Lung (tissue), 12 donors: Measurements from ENCODE around the gene ZFP36L2. TPM values are rescaled to one million over a fixed set of nuclear protein-coding genes. Genes with fewer than 3 reads are reported as not detected.

Experiments
- ATAC-seq: fragments of 200-7000 bp; cut with Tn5 transposase; one replicate; pipeline ENCODE4 v1.9.1; 2020; ENCODE audit warnings: moderate number of reproducible peaks; ENCODE audit not compliant: insufficient read depth, low FRiP score
- DNase-seq, 3 donors: peaks; one replicate each; pipeline ENCODE4 v3.0.0-alpha.2; 2013 to 2017
- H3K27ac ChIP-seq, 2 donors: one replicate each; pipeline ENCODE4 v1.5.1; 2013; ENCODE audit warnings: mild to moderate bottlenecking in 2 of 2, moderate library complexity in 2 of 2, control low read depth in 1 of 2, inconsistent platforms in 1 of 2, low read depth in 1 of 2, low read length in 1 of 2
- H3K27me3 ChIP-seq, 3 donors: one replicate each; pipeline ENCODE4 v1.5.1; 2013; ENCODE audit warnings: low read length in 2 of 3; ENCODE audit not compliant: control insufficient read depth in 3 of 3, insufficient read depth in 3 of 3
- H3K36me3 ChIP-seq, 4 donors: one replicate each; pipeline ENCODE4 v1.5.1; 2013; ENCODE audit warnings: low read length in 4 of 4, mild to moderate bottlenecking in 1 of 4, moderate library complexity in 1 of 4; ENCODE audit not compliant: control insufficient read depth in 4 of 4, insufficient read depth in 4 of 4
- H3K4me1 ChIP-seq, 5 donors: one replicate each; pipeline ENCODE4 v1.5.1; 2013; ENCODE audit warnings: low read length in 5 of 5, mild to moderate bottlenecking in 2 of 5, moderate library complexity in 1 of 5; ENCODE audit not compliant: control insufficient read depth in 5 of 5, insufficient read depth in 5 of 5
- H3K4me3 ChIP-seq: one replicate; pipeline ENCODE4 v1.5.1; 2013; ENCODE audit warnings: mild to moderate bottlenecking, control low read depth, moderate library complexity
- H3K9ac ChIP-seq, 2 donors: one replicate each; pipeline ENCODE4 v1.5.1; 2013; ENCODE audit warnings: low read length in 2 of 2, control low read depth in 1 of 2; ENCODE audit not compliant: insufficient read depth in 1 of 2
- H3K9me3 ChIP-seq, 4 donors: one replicate each; pipeline ENCODE4 v1.5.1; 2013; ENCODE audit warnings: low read length in 3 of 4, mild to moderate bottlenecking in 1 of 4, moderate library complexity in 1 of 4; ENCODE audit not compliant: control insufficient read depth in 4 of 4, insufficient read depth in 3 of 4
- CTCF ChIP-seq: IDR thresholded peaks from 2 replicates; pipeline ENCODE4 v1.5.1; 2012; ENCODE audit warnings: mild to moderate bottlenecking; ENCODE audit errors: control extremely low read depth, extremely low read depth
- WGBS, 2 donors: extraction: QIAGEN DNeasy Blood & Tissue Kit; methylation state at CpG; one replicate each; pipeline ENCODE4 v1.1.7; 2013; 5-methylcytosine and 5-hydroxymethylcytosine counted together
- polyA plus RNA-seq, 2 donors: library from polyadenylated mRNA; stranded (reverse); fragments of 200-250 nt; gene quantifications; one replicate each; pipeline ENCODE4 v1.2.1, GENCODE V29; 2013
- total RNA-seq, 2 donors: library from RNA; depleted of rRNA in 1 of 2; stranded (reverse); fragments of >200 nt in 1 of 2; gene quantifications; one replicate each; pipeline ENCODE4 v1.2.1, GENCODE V29; 2014 to 2021
- donor health status: control.
- donor health status: control.
- donor health status: Bipolar disorder and iron deficiency.
- donor health status: healthy.
- donor health status: DM: yes; HTN: yes; CAD: no.

Gene ZFP36L2
- total and polyA plus RNA-seq, 4 donors = 38.3 to 110 (median 66.6) TPM

- Histone ChIP-seq H3K9ac (peak overlapping the region in 1 of 2 donors; percentile 30), H3K27ac (peak overlapping the region in 1 of 2 donors; percentile 71), H3K27me3 (no peaks in the 10 kb centered on the region), H3K4me1 (peaks cover 21 to 68% (median 42%) of the 10 kb centered on the region in 5 donors), H3K9me3 (no peaks in the 10 kb centered on the region), H3K36me3 (peaks cover 0 to 10% (median 2%) of the 10 kb centered on the region in 4 donors), H3K4me3 (no peak overlapping the region)
- ATAC-seq (no peak), DNase-seq (peak; percentile 70 to 84 (median 83))
- 81 to 94% methylated on average over 7 of the region's 7 CpGs for WGBS, 2 donors
- no peak for TF ChIP-seq CTCF
Observed at GRCh38 chr2:43267381-43267780, 41.0 kb upstream of the ZFP36L2 start.

GRCh38 chr2:43266711-43267111 lies 40.3 kb upstream of the ZFP36L2 start:
- peaks cover 21 to 68% (median 42%) of the 10 kb centered on the region in 5 donors for H3K4me1 ChIP-seq

GRCh38 chr2:43265421-43265820 lies 39.0 kb upstream of the ZFP36L2 start:
- ATAC-seq (no peak), DNase-seq (peak; percentile 71 to 87 (median 84))
- Histone ChIP-seq H3K9me3 (no peaks in the 10 kb centered on the region), H3K36me3 (peaks cover 0 to 8% (median 0%) of the 10 kb centered on the region in 4 donors), H3K27ac (peak overlapping the region; percentile 28 to 67), H3K4me3 (no peak overlapping the region), H3K27me3 (no peaks in the 10 kb centered on the region), H3K9ac (peak overlapping the region in 1 of 2 donors; percentile 48), H3K4me1 (peaks cover 20 to 68% (median 42%) of the 10 kb centered on the region in 5 donors)
- 73 to 90% methylated on average over 9 of the region's 9 CpGs for WGBS, 2 donors
- TF ChIP-seq CTCF = no peak

More at GRCh38 chr2:43266711-43267111, 40.3 kb upstream of the ZFP36L2 start:
- Histone ChIP-seq H3K27me3 (no peaks in the 10 kb centered on the region), H3K4me3 (no peak overlapping the region), H3K36me3 (peaks cover 0 to 12% (median 0%) of the 10 kb centered on the region in 4 donors), H3K9me3 (no peaks in the 10 kb centered on the region), H3K27ac (peak overlapping the region in 1 of 2 donors; percentile 69), H3K9ac (peak overlapping the region in 1 of 2 donors; percentile 16)
- ATAC-seq (no peak), DNase-seq (peak; percentile 85 to 97 (median 94))
- no peak for TF ChIP-seq CTCF
- 39 to 48% methylated on average over 4 of the region's 4 CpGs for WGBS, 2 donors

- DNase-seq (peak in 2 of 3 donors; percentile 59 to 60), ATAC-seq (no peak)
- Histone ChIP-seq H3K4me1 (peaks cover 15 to 64% (median 40%) of the 10 kb centered on the region in 5 donors), H3K36me3 (peaks cover 0 to 7% (median 0%) of the 10 kb centered on the region in 4 donors), H3K4me3 (no peak overlapping the region), H3K9me3 (no peaks in the 10 kb centered on the region), H3K9ac (peak overlapping the region in 1 of 2 donors; percentile 57), H3K27me3 (no peaks in the 10 kb centered on the region), H3K27ac (peak overlapping the region in 1 of 2 donors; percentile 28)
- no peak for TF ChIP-seq CTCF
- WGBS, 2 donors = 78 to 85% methylated on average over 5 of the region's 5 CpGs
Observed at GRCh38 chr2:43265001-43265400, 38.6 kb upstream of the ZFP36L2 start.
